ENCODE measurements around the gene SLC22A4.
A peak's percentile ranks its signal among the peaks of the same experiment; 100 is the strongest.

The SLC22A4 gene

GRCh38 chr5:132275367-132276220, 18.6 kb upstream of the SLC22A4 start:
- DNase-seq = no peak

- no peak for DNase-seq
Observed at GRCh38 chr5:132277256-132277655, 16.9 kb upstream of the SLC22A4 start.

DNA sequence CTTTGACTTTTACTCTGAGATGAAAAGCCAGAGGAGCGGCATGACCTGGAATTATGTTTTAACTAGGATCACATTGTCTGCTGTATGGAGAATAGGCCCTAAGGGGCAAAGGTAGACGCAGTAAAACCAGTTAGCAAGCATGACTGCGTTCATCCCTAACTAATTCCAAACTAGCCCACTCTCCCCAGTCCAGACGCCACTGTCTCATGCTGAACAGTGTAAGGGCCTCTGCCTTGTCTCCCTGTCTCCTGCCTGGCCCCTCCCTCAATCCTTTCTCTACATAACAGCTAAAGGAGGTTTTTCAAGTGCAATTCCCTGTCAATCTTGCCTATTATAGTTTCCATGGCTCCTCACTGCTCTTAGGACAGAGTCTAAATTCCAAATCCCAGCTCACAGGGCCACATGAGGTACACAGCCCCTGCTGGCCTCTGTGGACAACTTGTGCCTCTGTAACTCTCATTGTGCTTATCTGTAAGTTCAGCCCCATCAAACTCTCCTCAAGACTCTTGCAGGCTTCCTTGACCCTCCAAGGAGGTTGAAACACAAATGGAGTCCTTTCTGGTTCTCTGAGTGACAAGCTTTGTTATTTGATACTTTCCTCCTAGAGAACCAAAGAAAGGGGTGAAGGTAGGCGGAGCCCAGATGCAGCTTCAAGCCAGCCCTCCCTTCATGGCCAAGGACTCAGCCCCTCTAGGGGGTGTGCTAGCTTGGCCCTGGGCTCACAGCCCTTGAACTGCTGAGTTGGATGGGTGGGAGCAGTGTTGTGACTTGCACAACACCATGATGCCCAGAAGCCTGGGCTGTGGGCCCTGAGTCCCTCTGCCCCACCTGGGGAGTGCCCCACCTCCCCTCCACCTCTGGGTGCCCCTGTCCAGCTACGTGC, 16.0 kb upstream of the SLC22A4 start:
- DNase-seq = no peak

- DNase-seq = no peak
Observed at GRCh38 chr5:132279801-132280200, 14.4 kb upstream of the SLC22A4 start.

DNA sequence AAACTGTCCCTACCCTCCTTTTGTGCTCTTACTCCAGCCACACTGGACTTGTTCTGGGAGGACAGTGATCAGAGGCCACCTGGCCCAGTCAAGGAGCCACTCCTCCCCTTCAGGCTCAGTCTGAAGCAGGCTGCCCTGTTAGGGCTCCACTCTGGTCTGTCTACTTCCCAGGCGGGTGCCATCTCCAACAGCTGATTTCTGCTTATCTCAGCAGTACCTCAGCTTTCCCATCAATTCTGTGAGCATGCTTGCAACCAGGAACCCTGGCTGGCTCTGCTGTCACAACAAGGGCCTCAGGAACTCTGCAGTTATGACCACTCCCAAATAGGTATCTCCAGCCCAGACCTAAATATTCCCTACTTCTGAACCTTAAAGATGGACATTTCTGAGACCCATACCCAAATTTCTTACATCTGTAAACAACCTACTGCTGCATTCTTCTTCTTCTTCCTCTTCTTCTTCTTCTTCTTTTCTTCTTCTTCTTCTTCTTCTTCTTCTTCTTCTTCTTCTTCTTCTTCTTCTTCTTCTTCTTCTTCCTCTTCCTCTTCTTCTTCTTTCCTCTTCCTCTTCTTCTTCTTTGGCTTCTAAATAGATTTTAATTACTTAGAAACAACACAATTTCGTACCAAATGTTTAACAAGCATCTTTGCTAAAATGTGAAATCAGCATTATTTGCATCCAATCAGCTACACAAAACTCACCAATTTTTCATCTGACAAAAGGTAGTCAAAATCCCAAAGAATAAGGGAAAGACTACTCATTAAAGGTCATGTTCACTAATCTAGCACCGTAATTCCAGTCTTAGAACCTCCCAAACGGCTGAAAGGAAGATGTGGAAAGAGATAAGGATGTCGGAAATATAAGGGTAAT, 13.6 kb upstream of the SLC22A4 start:
- DNase-seq = no peak

DNA sequence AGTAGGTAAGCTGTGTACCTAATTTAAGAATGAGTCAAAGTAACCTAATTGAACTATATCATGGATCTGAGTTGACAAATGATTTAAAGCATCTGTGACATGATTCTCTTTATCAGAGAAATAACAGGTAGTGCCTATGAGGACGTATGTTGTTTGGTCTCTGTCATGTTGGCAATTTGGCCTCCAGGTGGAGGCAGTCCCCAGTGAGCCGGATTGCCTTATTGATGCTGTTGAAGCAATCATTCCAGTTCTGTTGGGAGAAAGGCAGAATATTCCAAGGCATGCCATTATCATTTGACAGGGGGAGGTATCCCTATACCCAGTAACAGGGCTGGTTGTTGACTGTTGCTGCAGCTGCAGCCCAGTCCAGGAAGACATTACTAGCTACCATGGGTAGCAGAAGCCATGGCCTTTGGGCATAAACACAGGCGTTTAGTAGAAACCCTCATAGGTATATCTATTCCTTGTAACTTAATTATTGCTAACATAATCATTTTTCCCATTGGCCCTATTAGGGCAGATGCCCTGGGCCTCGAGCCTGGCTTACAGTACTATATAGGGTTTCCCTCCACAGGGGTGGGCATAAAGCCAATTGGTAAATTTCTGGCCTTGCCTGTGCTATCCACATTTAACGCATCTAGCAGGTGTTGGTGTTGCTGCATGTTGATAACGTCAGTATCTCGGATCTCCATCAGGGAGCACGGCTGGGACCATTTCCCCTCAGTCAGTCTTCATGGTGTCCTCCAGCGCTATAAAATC, 12.2 kb upstream of the SLC22A4 start:
- no peak for DNase-seq

DNA sequence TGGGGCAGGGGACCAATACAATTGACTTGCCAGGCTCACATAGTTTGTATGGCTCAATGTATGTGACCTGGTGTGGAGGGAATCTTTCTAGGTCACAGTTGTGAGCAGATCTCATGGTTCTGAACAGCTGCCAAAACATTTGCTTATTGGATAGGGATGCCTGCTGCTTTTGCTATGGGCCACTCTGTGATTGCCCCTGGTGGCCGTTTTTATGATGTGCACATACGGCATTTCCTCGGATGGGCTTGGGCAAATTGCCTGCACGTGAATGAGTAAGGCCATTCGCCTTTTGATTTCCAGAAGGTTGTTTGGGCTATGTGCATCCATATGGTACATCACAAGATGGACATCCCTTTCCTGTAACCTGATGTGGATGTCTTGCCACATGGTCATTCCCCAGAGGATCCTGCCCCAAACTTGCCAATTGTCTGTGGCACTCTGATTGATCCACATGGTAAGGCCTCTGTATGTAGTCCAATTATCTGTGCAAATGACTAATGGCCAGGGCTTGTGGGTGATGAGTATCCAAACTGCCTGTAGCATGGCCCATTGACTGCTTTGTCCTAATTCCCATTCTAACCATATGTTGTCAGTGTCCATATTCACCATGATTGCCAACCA, 10.7 kb upstream of the SLC22A4 start:
- no peak for DNase-seq

DNA sequence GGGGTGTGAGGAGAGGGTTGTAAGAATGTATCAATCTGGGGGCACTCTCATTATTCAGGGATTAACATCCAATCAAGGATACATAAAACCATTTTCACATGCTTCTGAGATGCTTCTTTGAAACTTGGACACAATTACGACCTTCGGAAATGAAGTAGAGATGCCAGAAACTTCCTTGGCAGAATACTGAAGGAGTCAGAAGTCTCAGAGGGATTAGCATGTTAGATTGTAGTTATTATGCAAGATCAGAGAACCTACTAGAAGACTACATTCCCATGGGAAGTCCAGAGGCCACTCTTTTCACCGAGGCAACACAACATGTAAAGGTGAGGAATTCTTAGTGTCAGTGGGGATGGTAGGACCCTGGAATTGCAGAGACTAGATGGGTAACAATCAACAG, 5.1 kb upstream of the SLC22A4 start:
- no peak for DNase-seq

DNA sequence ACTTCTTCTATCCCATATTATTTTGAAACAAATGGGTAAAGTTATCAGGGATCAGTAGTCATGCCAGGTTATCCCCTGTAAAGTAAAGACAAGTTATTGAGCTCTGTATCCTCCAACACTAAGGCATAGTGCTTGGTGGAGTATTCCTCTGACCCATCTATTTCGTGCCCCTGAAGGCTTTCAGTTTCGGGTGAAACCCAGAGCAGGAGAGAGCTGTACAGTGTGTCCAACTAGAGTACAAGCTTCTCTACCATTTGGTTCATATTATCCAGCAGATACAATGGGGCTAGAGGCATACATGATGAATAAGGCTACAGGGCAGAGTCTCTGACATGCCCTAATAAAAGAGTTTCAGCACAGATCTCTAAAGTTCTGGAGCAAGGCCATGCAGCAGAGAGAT, 3.2 kb upstream of the SLC22A4 start:
- no peak for DNase-seq

- peak; percentile 77 for DNase-seq
Observed at GRCh38 chr5:132293066-132293991, 865 bp upstream of the SLC22A4 start.

DNA sequence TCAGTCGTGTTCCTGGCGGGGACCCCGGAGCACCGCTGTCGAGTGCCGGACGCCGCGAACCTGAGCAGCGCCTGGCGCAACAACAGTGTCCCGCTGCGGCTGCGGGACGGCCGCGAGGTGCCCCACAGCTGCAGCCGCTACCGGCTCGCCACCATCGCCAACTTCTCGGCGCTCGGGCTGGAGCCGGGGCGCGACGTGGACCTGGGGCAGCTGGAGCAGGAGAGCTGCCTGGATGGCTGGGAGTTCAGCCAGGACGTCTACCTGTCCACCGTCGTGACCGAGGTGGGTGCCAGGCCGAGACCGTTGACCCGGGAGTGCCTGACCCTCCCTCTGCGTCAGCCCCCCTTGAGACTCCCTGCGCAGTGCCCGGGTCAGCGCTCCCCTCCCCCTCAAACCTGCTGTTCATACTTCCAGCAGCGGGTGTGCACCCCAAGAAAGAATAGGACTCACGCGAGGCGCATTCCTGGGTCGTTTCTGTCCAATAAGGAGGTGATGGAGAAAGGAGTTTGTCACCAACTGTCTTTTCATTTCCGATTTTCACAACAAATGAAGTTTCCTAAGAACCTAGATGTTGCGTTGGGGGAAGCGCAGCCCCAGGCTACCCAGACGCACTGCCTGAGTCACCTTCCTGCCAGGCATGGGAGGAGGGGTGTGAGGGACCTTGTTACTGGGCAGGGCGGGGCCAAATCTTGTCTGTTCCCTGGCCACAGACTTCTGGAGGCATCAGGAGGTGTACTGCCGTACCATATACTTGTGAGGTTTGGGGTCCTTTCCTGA, 722 bp downstream of the SLC22A4 start:
- DNase-seq = peak; percentile 77

GRCh38 chr5:132295505-132296411, 1.6 kb downstream of the SLC22A4 start:
- DNase-seq = no peak

- DNase-seq = no peak
Observed at GRCh38 chr5:132296412-132297016, 2.3 kb downstream of the SLC22A4 start.

DNA sequence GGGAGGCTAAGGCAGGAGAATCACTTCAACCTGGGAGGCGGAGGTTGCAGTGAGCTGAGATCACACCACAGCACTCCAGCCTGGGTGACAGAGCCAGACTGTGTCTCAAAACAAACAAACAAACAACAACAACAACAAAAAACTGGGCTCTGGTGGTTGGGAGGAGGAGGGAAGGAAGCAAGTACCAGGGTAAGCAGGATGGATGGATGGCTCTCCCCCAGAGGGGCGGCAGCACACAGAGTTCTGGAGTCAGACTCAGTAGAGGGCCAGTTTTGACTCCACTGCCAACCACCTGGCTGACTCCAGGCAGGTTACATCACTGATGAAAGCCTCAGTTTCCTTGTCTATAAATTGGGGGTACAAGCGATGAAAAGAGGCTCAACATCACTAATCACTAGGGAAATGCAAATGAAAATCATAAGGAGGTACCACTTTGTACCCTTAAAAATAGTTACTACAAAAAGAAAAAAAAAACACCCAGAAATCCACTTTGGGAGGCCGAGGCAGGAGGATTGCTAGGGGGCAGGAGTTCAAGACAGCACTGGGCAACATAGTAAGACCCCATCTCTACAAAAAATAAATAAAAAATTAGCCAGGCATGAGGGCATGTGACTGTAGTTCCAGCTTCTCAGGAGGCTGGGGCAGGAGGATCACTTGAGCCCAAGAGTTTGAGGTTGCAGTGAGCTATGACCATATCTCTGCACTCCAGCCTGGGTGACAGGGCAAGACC, 3.2 kb downstream of the SLC22A4 start:
- no peak for DNase-seq

DNA sequence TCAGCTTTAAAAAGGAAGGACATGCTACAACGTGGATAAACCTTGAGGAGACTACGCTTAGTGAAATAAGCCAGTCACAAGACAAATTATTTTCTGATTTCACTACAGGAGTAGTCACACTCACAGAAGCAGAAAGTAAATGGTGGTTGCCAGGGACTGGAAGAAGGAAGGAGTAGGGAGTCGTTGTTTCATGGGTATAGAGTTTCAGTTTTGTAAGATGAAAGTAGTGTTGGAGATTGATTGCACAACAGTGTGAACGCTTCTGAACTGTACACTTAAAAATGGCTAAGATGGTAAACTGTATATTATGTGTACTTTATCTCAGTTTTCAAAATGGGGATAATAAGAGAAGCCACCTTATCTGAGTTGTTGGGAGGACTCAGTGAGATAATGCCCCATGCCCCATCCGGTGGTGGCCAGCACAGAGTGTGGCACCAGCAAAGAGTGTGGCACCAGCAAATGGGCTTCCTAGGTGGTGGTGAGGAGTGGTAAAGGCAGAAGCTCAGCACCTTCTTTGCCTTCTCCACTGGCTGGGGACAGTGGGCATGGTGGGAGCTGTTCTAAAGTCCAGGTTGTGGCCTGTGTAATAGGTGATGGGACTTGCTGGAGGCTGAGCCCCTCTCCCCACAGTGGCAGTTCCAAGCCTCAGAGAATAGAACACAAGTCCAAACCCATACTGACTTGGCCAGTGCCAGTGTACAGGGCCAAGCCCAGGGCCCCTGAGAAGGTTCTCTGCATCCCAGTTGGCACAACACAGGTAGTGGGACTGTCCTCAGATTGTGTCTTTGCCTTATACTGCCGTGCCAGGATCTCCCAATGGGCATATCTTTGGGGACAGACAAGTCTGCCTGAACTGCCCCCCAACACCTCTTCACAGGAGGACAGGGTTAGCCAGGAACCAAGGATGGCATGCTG, 4.4 kb downstream of the SLC22A4 start:
- no peak for DNase-seq

DNA sequence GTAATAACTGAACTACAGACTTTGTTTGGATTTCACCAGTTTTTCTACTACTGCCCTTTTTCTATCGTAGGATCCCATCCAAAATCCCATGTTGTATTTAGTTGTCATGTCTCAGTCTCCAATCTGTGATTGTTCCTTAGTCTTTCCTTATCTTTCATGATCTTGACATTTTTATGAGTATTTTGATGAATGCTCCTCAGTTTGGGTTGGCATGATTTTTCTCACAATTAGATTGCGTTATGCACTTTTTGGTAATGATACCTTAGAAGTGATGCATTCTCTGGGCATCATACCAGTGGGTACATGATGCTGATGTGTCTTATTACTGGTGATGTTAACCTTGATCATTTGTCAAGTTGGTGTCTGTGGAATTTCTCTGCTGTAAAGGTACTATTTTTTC, 5.7 kb downstream of the SLC22A4 start:
- DNase-seq = no peak
